C4-2B (cell line): ENCODE results near the gene GAK.

ENCODE experiments used
- ZFX ChIP-seq: fragments of 450-650 bp; IDR thresholded peaks from 2 replicates; pipeline ENCODE4 v1.6.1; 2017
- TF ChIP-seq, protein P1 (sequence below): fragments of 450-650 bp; conservative IDR thresholded peaks from 2 replicates; pipeline ENCODE4 v1.5.1; 2017; ENCODE audit warnings: mild to moderate bottlenecking

DNA sequence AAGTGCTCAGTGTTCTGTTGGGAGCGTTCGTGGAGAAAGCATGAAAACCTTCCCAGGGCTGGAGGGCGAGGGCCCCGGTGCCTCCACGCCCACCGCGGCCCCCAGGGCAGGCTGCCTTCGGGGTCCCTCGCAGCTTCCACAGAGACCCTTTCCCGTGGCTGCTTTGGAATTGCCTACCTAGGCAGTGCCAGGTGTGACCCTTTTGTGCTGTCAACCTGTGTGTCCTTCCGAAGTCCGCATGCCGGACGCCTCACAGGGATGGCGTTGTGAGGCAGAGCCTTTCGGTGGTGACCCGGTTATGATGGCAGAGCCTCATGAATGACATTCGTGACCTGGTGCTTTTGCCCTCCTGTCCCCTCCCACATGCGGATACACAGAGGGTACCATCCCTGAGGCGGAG lies 17.5 kb upstream of the GAK start:
- TF ChIP-seq, protein P1, sequence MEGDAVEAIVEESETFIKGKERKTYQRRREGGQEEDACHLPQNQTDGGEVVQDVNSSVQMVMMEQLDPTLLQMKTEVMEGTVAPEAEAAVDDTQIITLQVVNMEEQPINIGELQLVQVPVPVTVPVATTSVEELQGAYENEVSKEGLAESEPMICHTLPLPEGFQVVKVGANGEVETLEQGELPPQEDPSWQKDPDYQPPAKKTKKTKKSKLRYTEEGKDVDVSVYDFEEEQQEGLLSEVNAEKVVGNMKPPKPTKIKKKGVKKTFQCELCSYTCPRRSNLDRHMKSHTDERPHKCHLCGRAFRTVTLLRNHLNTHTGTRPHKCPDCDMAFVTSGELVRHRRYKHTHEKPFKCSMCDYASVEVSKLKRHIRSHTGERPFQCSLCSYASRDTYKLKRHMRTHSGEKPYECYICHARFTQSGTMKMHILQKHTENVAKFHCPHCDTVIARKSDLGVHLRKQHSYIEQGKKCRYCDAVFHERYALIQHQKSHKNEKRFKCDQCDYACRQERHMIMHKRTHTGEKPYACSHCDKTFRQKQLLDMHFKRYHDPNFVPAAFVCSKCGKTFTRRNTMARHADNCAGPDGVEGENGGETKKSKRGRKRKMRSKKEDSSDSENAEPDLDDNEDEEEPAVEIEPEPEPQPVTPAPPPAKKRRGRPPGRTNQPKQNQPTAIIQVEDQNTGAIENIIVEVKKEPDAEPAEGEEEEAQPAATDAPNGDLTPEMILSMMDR: no peak
- no peak for TF ChIP-seq ZFX
